Transverse colon (tissue), 3 donors: ENCODE results near the gene VTN.

ENCODE experiments used
- CTCF ChIP-seq, 5 experiments: fragments of 200-600 bp in 3 of 5; fragments of 450-650 bp in 2 of 5; sonication (generic) in 3 of 5; IDR thresholded peaks; 1 replicate in 2 of 5; 2 replicates in 3 of 5; pipeline ENCODE4 v1.5.1; 2016 to 2017; ENCODE audit warnings: antibody characterized with exemption in 5 of 5, inconsistent platforms in 3 of 5, mild to moderate bottlenecking in 2 of 5, moderate library complexity in 1 of 5
- POLR2A ChIP-seq: fragments of 450-650 bp; IDR thresholded peaks from one replicate; pipeline ENCODE4 v1.6.1; 2016; ENCODE audit warnings: antibody characterized with exemption, mild to moderate bottlenecking, moderate library complexity

- TF ChIP-seq CTCF (IDR thresholded peaks at IDR 0.05), result peak; percentile 56 to 62 (median 59)
- TF ChIP-seq POLR2A, result no peak
These were observed 46.7 kb upstream of the VTN start for GRCh38 chr17:28416703-28417311.
